Epidermal melanocyte (primary cell): Measurements from ENCODE around the gene DCAF15.

ENCODE experiments used
- DNase-seq: peaks from one replicate; pipeline ENCODE4 v3.0.0; 2011; ENCODE audit warnings: low spot score; ENCODE audit not compliant: insufficient read length

The DCAF15 gene

DNA sequence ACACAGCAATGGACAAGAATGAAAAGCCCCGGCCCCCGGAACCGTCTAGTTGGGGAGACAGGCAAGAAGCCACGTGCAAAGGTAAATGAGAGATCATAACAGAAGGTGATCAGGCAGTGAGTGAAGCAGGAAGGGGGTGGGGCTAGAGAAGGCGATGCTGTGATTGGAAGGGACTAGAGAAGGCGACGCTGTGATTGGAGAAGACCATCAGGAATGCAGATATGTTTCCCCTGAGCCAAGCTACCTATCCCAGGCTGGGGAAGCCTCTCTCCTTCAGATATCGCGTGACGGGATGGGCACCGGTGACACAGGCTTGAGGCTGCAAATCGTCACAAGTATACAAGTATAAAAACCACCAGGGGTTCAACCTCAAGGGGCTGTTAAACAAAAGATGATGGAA, 21.8 kb downstream of the DCAF15 start:
- DNase-seq = no peak

DNA sequence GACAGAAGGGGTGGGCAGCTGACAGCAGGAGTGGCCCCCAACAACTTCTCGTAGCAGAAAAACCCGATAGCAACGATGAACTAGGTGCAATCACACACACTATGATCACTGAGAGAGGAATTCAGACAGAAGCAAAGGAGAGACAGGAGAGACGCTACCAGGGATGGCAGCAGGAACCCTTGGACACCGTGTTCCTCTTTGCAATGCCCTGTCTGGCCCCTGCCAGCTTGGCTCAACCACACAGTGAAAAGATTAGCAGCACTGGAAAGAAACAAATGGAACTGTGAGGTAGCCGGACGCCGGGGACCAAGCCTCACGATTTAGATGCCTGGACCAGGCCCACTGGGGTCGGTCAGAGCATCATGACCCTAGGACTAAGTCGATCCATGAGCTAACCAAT, 23.6 kb downstream of the DCAF15 start:
- DNase-seq = no peak

DNA sequence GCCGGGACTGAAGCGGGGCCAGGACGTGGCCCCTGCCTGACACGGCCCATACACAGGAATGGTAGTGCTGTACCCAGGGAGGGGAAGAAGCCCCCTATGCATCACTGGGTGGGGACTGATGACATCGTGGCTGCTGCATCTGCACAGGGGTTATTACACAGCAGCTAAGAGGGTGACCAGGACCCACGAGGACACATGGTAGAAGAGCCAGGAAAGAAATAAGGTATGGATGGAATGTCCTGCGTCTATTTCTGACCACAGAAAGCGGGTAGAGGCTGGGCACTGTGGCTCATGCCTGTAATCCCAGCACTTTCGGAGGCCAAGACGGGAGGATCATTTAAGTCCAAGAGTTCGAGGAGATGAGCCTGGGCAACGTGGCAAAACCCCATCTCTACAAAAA, 24.1 kb downstream of the DCAF15 start:
- DNase-seq = no peak

DNA sequence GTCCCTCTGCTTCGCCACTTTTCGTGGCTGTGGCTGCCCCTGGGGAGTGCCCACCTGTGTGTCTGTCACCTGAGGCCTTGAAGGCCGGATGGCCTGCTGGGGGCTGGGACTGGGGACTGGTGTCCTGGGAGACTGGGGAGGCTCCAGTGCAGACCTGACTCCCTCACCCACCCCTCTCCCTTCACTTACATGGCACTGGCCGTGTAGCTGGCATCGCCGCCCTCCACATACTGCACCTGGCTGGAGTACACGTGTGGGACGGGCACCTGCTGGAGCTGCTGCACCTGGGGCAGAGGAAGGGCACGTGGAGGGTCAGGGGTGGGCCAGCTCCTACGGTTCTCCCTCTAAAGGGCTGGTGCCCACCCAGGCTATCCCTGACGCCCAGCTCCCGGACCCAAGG, 25.5 kb downstream of the DCAF15 start:
- no peak for DNase-seq

DNA sequence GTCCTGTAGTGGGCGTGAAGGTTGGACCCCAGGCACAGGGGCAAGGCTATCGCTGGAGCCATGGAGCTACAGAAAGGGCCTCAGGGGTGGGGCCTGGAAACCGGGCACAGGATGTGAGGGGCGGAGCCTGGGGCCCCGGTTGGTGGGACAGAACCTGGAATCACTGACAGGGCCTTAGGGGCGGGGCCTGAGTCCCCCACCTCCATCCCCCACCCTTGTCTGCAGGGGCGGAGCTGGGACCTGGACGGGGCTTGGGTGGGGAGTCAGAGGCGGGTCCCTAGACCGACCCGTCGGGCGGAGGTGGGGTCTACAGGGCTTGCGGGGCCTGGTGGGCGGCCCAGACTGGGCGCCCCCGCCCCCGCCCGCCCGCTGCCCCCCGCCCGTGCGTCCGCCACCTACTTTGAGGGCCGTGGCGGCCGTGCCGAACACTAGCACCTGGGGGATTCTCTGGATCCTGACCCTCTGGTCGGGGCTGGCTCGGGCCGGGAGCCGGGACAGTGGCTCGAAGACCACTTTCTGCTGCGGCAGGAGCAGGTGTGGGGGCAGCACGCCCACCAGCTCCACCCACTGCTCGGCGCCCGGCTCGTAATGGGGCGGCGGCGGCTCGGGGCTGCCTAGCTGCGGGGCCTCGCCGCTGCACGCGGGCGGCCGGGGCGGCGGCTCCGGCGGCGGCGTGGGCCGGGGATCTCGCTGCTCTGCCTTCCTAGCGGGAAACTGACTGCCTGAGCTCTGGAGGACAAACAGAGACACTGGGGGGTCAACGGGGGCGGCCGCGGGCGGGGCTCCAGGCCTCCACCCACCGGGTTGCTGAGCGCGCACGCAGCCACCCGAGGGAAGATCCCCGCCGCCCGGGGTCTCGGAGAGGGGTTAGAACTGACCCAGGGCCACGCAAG, 26.3 kb downstream of the DCAF15 start:
- no peak for DNase-seq

DNA sequence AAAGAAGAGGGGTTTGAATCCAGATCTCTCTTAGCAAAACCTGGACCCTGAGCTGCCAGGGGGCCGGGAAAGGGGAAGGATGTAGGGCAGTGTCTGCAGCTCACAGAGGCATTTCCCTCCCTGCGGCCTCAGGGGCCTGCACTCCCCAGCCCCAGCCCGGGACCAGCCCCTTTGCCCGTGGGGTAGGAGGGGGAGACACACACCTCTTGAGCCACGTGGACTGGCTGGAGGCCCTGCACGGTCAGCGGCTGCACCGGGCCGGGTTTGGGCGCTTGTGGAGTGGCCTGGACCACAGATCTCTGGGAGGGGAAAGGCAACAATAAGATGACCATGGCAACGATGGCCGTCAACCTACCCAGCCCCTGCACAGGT, 26.9 kb downstream of the DCAF15 start:
- DNase-seq = no peak

DNA sequence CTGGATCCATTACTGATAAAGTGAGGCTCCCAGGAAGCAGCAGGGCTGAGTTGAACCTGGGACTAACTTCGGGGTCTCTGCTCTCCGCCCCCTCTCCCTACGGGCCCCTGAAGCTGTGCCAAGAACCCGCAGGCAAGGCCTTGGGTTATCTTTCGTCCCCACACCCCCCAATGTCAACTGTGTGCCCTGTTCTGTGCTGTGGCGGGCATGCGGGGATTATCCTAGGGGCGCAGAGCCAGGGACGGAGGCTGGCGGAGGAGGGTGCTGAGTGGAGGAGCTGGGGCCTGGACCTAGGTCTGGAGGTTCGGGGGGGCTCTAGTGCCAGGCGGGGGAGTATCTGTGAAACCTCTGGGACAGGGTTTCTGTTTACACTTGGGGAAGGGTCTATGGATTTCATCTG, 27.4 kb downstream of the DCAF15 start:
- DNase-seq = no peak

DNA sequence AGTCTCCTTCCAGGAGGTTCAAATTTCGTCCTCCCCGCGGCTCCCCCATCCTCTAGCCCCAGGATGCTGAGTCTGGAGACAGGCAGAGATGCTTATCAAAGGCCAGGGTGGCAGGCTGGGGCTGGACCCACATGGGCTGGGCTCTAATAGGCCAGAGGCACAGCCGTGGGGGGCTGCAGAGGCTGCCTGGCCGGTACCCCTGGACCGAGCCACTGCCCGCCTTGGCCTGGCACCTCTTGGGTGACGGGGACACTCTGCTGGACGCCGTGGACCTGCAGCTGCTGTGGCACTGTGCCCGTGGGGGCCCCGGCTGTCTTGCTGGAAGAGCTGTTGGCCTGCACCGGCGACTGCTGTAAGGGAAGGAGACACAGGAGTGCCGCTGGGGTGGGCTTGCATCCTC, 28.0 kb downstream of the DCAF15 start:
- DNase-seq = no peak

DNA sequence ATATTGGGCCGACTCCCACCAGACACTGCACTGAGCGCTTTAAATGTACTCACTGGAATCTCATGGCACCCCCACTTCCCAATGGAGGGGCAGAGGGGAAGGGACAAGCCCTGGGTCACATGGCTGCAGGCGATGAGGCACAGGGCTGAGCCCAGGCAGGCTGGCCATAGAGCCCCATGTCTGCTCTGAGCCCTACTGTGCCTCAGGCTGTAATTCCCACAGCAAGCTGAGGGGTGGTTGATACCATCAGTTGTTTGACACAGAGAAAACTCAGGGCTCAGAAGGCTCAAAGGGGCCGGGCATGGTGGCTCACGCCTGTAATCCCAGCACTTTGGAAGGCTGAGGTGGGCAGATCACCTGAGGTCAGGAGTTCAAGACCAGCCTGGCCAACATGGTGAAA, 28.7 kb downstream of the DCAF15 start:
- no peak for DNase-seq

DNA sequence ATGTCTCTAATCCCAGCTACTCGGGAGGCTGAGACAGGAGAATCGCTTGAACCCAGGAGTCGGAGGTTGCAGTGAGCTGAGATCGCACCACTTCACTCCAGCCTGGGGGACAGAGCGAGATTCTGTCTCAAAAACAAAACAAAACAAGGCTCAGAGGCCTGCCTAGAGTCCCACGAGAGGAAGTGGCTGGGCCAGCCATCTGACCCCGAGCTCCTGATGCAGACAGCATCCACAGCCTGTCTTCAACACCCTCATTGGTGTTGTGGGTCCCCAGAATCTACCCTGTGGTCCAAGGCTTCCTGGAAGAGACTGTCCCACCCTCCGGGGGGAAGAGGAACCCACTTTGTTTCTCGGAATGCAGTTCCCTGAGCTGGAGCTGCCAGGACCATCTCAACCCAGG, 29.2 kb downstream of the DCAF15 start:
- DNase-seq = no peak

DNA sequence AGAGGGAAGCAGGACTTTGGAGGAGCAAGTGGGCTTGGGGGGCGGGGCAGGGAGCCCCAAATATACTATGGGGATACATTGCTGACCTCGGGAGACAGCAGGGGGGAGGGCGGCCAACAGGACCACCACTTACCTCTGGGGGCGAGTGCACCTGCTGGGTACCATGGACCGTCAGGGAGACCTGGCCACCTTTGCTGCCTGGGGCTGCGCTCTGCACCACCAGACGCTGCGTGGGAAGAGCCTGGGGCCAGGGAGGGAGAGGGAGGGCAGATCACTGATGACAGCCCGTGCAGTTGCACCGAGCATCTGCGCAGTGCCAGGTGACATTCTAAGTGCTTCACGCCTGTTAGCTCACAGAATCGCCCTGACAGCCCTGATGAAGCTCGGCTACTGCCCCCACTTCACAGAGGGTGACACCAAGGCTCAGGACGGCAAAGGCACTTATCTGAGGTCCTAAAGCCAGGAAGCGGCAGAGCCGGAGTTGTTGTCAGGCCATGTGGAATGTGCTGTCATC, 29.7 kb downstream of the DCAF15 start:
- DNase-seq = no peak

DNA sequence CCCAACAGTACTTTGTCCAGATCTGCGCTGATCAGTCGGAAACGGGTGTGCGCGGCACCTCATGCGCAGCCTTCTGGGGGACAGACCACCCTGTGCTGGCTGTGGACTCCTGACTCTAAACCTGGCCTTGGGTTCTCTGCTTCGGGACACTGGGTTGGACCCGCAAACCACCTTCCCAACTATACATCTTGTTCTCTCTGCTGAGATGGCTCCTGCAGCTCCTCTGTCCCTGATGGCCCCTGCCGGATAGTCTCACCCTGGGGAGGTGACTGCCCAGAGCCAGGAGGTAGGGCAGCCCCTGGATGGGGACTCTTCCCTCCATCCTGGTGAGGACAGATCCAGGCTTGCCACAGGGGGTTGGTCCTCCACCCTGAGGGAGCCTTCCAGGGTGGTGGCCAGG, 30.5 kb downstream of the DCAF15 start:
- DNase-seq = no peak

DNA sequence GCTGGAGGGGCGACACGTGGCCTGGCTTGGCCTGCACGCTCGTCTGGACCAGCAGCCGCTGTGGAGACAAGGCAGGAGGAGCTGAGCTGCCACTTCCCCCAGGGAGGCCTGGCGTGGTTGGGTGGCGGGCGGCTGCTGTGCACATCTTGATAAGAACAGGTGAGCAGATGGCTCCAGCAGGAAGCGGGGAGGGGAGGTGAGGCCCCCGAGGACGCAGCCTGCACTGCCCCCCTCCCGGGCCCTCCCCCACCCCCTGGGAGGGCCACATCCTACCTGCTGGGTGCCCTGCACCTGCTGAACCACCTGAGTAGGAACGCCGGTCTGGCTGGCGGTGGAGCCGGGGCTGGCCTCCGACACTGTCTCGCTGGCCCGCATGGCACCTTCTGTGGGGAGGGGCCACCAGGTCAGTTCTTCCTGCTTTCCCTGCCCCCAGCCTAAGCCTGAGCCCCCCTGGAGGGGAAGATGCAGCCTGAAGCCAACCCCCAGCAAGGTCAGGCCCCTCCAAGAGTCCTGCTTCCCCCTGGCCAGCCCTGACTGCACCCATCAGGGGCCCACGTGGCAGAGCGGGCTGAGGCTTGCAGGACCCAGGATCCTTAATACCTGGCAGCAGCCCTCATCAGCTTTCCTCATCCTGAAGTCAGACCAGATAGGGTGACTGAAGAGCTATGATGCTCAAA, 31.0 kb downstream of the DCAF15 start:
- DNase-seq = no peak

DNA sequence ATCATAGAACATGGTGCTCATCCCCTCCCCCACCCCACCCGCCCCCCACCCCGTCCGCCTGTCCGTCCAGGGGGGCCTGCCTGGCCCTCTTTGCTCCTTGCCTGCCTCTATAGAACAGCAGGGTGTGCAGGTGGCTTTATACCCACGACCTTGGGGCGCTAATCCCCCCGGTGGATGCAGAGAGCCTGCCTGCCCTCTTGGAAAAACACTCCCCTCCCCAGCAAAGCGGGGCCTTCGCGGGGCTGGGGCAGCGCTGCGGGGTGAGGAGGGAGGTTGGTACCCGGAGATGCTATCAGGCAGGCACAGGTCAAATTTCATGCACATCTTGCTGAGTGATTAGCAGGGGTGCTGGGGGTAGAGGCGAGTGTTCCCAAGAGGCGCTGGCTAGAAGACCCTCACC, 31.9 kb downstream of the DCAF15 start:
- DNase-seq = peak; percentile 8

DNA sequence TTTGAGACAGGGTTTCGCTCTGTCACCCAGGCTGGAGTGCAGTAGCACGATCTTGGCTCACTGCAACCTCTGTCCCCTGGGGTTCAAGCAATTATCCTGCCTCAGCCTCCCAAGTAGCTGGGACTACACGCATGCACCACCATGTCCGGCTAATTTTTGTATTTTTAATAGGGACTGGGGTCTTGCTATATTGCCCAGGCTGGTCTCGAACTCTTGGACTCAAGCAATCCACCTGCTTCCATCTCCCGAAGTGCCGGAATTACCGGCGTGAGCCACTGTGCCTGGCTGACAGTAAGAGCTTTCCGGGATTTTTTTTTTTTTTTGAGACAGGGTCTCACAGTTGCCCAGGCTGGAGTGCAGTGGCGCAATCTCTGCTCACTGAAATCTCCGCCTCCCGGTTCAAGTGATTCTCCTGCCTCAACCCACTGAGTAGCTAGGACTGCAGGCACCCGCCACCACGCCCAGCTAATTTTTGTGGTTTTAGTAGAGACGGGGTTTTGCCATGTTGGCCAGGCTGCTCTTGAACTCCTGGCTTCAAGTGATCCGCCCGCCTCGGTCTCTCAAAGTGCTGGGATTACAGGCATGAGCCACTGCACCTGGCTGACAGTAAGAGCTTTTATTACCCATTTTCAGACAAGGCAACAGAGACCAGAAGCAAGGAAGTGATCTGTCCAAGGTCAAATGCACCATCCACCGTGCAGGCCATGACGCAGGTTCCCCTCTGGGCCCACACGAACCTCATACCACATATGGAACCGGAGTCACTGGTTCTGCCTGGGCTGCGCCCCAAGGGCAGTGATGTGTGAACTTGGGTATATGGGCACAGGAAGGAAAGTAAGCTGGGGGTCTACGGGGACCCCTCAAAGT, 32.8 kb downstream of the DCAF15 start:
- peak; percentile 4 for DNase-seq

DNA sequence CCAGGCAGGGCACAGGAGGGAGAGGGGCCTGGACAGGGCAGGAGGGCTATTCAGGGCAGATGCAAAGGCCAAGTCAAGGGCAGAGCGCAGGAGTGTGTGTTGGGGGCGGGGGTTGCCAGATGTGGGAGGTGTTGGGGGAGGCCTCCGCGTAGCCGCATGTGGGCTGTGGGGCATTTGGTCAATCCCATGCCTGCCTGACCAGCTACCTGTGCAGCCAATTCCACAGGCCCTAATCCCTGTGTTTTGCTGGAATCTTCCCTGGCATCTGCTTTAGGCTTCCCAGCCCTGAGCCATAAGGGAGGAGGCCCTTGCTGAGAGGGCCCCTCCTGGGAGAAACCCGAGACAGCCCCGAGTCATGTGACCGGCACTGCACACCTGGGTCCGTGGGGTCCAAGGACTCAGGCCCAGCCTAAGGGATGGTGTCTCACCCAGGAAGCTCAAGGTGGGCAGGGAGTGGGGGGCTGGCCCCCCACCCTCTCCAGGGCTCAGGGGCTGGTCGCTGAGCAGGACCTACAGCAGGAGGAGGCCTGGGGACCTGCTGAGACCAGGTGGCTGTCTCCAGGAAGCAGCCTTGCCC, 33.5 kb downstream of the DCAF15 start:
- DNase-seq = peak; percentile 12

DNA sequence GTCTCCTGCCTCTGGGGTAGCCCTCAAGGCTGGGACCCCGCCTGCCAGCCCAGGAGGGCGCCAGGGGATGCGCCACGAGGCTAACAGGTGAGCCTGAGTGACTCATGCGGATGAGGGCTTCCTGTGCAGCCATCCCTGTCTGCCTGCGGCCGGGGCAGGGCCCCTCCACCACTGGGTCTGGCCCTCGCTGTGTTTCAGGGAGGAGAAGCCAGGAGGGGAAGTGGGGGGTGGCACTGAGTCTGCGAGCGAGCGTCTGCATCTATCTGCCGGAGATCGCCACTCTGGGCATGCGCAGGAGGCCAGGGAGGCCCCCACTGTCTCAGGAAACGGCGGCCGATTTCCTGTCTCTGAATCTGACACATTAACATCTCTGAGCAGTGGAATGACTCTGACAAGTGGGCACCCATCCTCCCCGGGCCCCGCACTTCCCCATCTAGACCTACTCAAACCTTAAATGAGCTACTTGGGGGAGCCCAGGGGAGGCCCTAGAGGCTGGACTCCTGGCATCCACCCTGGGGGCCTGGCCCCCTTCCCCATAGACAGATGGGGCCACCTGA, 34.1 kb downstream of the DCAF15 start:
- peak; percentile 97 for DNase-seq

DNA sequence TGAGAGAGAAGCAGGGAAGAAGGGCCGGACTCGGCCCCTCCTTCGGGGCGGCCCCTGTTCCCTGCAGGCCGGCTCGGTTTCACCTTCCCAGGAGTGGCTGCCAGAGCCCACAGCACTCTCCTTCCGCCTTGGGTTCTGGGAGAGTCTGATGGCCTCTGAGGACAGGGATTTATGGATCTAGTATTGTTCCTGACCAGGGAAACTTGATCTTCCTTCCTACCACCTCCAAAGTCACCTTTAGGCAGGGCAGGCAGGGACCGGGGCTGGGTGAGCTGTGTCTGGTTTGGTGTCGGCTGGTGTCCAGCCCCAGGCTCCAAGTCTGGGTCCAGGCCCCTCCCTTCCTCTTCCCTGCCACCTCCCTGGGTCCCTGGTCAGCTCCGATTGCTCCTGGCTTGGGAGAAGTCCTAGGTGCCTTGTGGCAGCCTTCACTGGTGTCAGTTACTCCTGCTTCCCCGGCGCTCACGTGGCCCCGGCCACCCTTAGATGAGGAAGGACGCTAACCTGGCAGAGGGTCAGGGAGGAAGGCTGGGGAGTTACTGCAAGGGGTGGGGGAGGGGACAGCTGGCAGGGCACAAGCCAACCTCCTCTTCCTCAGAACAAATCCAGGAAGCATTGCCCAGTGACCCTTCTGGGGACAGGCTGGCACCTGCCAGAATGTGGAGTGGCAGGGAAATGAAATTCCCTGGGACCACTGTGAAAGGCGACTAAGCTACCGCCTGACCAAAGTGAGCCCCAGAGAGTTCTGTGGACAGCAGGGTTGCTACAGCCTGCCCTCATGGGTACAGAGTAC, 35.0 kb downstream of the DCAF15 start:
- DNase-seq = peak; percentile 19

DNA sequence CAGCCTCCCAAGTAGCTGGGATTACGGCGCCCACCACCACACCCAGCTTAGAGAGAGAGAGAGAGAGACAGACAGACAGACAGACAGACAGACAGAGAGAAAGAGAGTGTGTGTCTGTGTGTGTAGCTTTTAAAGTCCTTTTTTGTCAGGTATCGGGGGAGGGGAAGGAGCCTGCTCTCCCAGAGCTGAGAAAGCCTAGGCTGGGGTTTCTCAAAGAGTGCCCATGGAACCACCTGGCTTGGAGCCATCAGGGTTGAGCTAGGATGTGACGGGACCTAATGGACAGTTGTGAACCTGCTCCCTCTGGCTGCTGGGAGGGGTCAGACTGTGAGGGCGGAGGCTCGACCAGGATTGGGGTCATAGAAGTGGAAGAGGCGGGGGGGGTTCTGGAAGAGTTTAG, 37.2 kb downstream of the DCAF15 start:
- DNase-seq = peak; percentile 14

DNA sequence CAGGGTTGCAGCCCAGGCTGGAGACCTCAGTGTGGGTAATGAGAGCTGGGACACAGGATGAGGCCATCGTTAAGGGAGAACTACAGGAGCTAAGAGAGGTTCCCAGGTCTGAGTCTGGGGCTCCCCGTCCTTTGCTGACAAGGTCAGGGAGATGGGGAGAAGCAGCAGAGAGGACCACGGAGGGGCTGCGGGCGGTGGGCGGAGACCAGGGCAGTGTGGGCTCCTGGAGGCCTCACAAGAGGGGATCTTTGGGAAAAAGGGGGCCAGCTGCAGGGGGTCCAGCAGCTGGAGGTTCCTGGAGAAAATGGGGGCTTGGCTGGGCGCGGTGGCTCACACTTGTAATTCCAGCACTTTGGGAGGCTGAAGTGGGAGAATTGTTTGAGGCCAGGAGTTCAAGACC, 37.8 kb downstream of the DCAF15 start:
- DNase-seq = peak; percentile 6
